ENCODE measurements around the gene OPRM1. TPM values are rescaled to one million over a fixed set of nuclear protein-coding genes. Genes with fewer than 3 reads are reported as not detected.

OPRM1 gene
- total and polyA plus RNA-seq, 4 donors: not detected

GRCh38 chr6:154202339-154202738, 163.3 kb downstream of the OPRM1 start:
- H3K27ac ChIP-seq (ENCODE audit: low read depth in 1 of 2, low read length in 2 of 2): no peak overlapping the region
- H3K27me3 ChIP-seq (ENCODE audit: control insufficient read depth in 4 of 4, insufficient read depth in 4 of 4, low read length in 3 of 4): no peaks in the 10 kb centered on the region
- no peaks in the 10 kb centered on the region for H3K4me1 ChIP-seq (ENCODE audit: control insufficient read depth in 4 of 4, insufficient read depth in 4 of 4, low read length in 3 of 4)
- H3K9me3 ChIP-seq (ENCODE audit: control insufficient read depth in 4 of 4, low read length in 3 of 4): no peaks in the 10 kb centered on the region
- WGBS: 70% methylated on average over 3 of the region's 3 CpGs
- H3K9ac ChIP-seq (ENCODE audit: low read depth in 1 of 2, low read length in 2 of 2): no peak overlapping the region
- no peak overlapping the region for H3K4me3 ChIP-seq (ENCODE audit: low read depth in 1 of 3, low read length in 3 of 3)
- no peak for DNase-seq (ENCODE audit: low spot score)
- H3K36me3 ChIP-seq (ENCODE audit: control insufficient read depth in 4 of 4, insufficient read depth in 3 of 4, low read depth in 1 of 4, low read length in 3 of 4): no peaks in the 10 kb centered on the region
- TF ChIP-seq CTCF (IDR thresholded peaks at IDR 0.05; ENCODE audit: low read depth, low read length, missing input control) (no peak), REST (IDR thresholded peaks at IDR 0.05) (no peak), GABPA (IDR thresholded peaks at IDR 0.05 in 1 of 2, conservative IDR thresholded peaks at IDR 0.05 in 1 of 2) (no peak), SP1 (IDR thresholded peaks at IDR 0.05) (no peak), ZBTB33 (IDR thresholded peaks at IDR 0.05) (no peak), RXRA (IDR thresholded peaks at IDR 0.05) (no peak), FOXA1 (IDR thresholded peaks at IDR 0.05) (no peak), YY1 (IDR thresholded peaks at IDR 0.05) (no peak), TAF1 (conservative IDR thresholded peaks at IDR 0.05) (no peak), HNF4A (conservative IDR thresholded peaks at IDR 0.05) (no peak), FOXA2 (IDR thresholded peaks at IDR 0.05) (no peak), HNF4G (IDR thresholded peaks at IDR 0.05) (no peak), NR2F2 (IDR thresholded peaks at IDR 0.05) (no peak), EGR1 (IDR thresholded peaks at IDR 0.05; ENCODE audit: low read depth in 2 of 2) (no peak), JUND (IDR thresholded peaks at IDR 0.05) (no peak)
- TF ChIP-seq, protein P1, sequence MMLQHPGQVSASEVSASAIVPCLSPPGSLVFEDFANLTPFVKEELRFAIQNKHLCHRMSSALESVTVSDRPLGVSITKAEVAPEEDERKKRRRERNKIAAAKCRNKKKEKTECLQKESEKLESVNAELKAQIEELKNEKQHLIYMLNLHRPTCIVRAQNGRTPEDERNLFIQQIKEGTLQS (IDR thresholded peaks at IDR 0.05): no peak

DNA sequence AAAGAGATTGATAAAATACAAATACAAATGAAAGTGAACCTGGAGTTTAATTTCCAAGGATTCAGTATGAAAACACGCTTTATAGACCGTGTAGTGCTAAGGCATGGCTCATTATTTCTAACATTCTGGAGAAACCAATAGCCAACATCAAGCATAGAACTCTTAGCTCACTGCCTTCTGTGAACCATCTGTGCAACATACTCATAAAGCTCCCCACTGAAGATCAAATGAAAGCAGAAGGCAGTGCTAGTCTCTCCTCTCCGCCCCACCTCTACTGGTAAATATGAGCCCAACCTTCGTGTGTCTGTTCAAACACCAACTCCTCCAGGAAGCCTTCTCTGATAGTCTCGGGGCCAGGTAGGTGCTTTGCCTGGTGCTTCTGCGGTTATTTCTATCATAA, 163.9 kb downstream of the OPRM1 start:
- no peaks in the 10 kb centered on the region for H3K27me3 ChIP-seq (ENCODE audit: control insufficient read depth in 4 of 4, insufficient read depth in 4 of 4, low read length in 3 of 4)
- H3K4me3 ChIP-seq (ENCODE audit: low read depth in 1 of 3, low read length in 3 of 3): no peak overlapping the region
- TF ChIP-seq NR2F2 (IDR thresholded peaks at IDR 0.05) (no peak), FOXA1 (IDR thresholded peaks at IDR 0.05) (no peak), FOXA2 (IDR thresholded peaks at IDR 0.05) (no peak), JUND (IDR thresholded peaks at IDR 0.05) (no peak), EGR1 (IDR thresholded peaks at IDR 0.05; ENCODE audit: low read depth in 2 of 2) (no peak), GABPA (IDR thresholded peaks at IDR 0.05 in 1 of 2, conservative IDR thresholded peaks at IDR 0.05 in 1 of 2) (no peak), RXRA (IDR thresholded peaks at IDR 0.05) (no peak), YY1 (IDR thresholded peaks at IDR 0.05) (no peak), TAF1 (conservative IDR thresholded peaks at IDR 0.05) (no peak), RAD21 (IDR thresholded peaks at IDR 0.05) (no peak), SP1 (IDR thresholded peaks at IDR 0.05) (no peak), ZBTB33 (IDR thresholded peaks at IDR 0.05) (no peak)
- TF ChIP-seq, protein P1 (IDR thresholded peaks at IDR 0.05): no peak
- TF ChIP-seq, protein P2, sequence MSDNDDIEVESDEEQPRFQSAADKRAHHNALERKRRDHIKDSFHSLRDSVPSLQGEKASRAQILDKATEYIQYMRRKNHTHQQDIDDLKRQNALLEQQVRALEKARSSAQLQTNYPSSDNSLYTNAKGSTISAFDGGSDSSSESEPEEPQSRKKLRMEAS (IDR thresholded peaks at IDR 0.05): no peak
- WGBS: 86% methylated on average over 6 of the region's 6 CpGs
- H3K27ac ChIP-seq (ENCODE audit: low read depth in 1 of 2, low read length in 2 of 2): no peak overlapping the region
- H3K9ac ChIP-seq (ENCODE audit: low read depth in 1 of 2, low read length in 2 of 2): no peak overlapping the region
- no peaks in the 10 kb centered on the region for H3K4me1 ChIP-seq (ENCODE audit: control insufficient read depth in 4 of 4, insufficient read depth in 4 of 4, low read length in 3 of 4)
- H3K36me3 ChIP-seq (ENCODE audit: control insufficient read depth in 4 of 4, insufficient read depth in 3 of 4, low read depth in 1 of 4, low read length in 3 of 4): no peaks in the 10 kb centered on the region
- no peak for DNase-seq (ENCODE audit: low spot score)
- no peaks in the 10 kb centered on the region for H3K9me3 ChIP-seq (ENCODE audit: control insufficient read depth in 4 of 4, low read length in 3 of 4)

Data from liver (tissue), 9 donors.